HG03139 (cell line): ENCODE measurements around the gene GYG2.
"Not testable (repeated sequence)": the region's sequence is repeated elsewhere in the genome, so short reads cannot be mapped to it uniquely, and the experiment has no call there.

ENCODE experiments used
- ATAC-seq: cut with Tn5 transposase; IDR thresholded peaks from one replicate; pipeline ENCODE4 v1.9.1; 2021; ENCODE audit not compliant: unreplicated experiment

The GYG2 gene

GRCh38 chrX:2828344-2828958, at the start of gene GYG2:
Gene GYG2, plus strand, starts transcription at chrX:2828930. Its CDS starts 1,259 bp downstream, at chrX:2830189.
- ATAC-seq = no peak

GRCh38 chrX:2780472-2781225, 48.1 kb upstream of the GYG2 start:
- ATAC-seq = peak; percentile 63

- ATAC-seq = no peak
Measured at GRCh38 chrX:2781226-2781571, 47.5 kb upstream of the GYG2 start.

- ATAC-seq = no peak
Measured at GRCh38 chrX:2781698-2782097, 47.0 kb upstream of the GYG2 start.

GRCh38 chrX:2782171-2782570, 46.6 kb upstream of the GYG2 start:
- ATAC-seq = no peak

GRCh38 chrX:2782778-2783177, 46.0 kb upstream of the GYG2 start:
- no peak for ATAC-seq

GRCh38 chrX:2784026-2784425, 44.7 kb upstream of the GYG2 start:
- no peak for ATAC-seq

- no peak for ATAC-seq
Measured at GRCh38 chrX:2785538-2785937, 43.2 kb upstream of the GYG2 start.

- no peak for ATAC-seq
Measured at GRCh38 chrX:2788980-2789379, 39.8 kb upstream of the GYG2 start.

GRCh38 chrX:2789569-2789968, 39.2 kb upstream of the GYG2 start:
- no peak for ATAC-seq

GRCh38 chrX:2793752-2794151, 35.0 kb upstream of the GYG2 start:
- ATAC-seq = no peak

- no peak for ATAC-seq
Measured at GRCh38 chrX:2794336-2794735, 34.4 kb upstream of the GYG2 start.

GRCh38 chrX:2796808-2797207, 31.9 kb upstream of the GYG2 start:
- not testable (repeated sequence) for ATAC-seq

- no peak for ATAC-seq
Measured at GRCh38 chrX:2799369-2799768, 29.4 kb upstream of the GYG2 start.

- not testable (repeated sequence) for ATAC-seq
Measured at GRCh38 chrX:2799980-2800379, 28.8 kb upstream of the GYG2 start.

- ATAC-seq = no peak
Measured at GRCh38 chrX:2801223-2801622, 27.5 kb upstream of the GYG2 start.

- ATAC-seq = not testable (repeated sequence)
Measured at GRCh38 chrX:2802376-2803090, 26.2 kb upstream of the GYG2 start.

- not testable (repeated sequence) for ATAC-seq
Measured at GRCh38 chrX:2803486-2803885, 25.2 kb upstream of the GYG2 start.

GRCh38 chrX:2804106-2804843, 24.5 kb upstream of the GYG2 start:
- not testable (repeated sequence) for ATAC-seq

- ATAC-seq = not testable (repeated sequence)
Measured at GRCh38 chrX:2804858-2805257, 23.9 kb upstream of the GYG2 start.

GRCh38 chrX:2811271-2811670, 17.5 kb upstream of the GYG2 start:
- no peak for ATAC-seq
